ENCODE results near the gene DYNLRB1.
"Not testable (repeated sequence)": the region's sequence is repeated elsewhere in the genome, so short reads cannot be mapped to it uniquely, and the experiment has no call there.

The DYNLRB1 gene

DNA sequence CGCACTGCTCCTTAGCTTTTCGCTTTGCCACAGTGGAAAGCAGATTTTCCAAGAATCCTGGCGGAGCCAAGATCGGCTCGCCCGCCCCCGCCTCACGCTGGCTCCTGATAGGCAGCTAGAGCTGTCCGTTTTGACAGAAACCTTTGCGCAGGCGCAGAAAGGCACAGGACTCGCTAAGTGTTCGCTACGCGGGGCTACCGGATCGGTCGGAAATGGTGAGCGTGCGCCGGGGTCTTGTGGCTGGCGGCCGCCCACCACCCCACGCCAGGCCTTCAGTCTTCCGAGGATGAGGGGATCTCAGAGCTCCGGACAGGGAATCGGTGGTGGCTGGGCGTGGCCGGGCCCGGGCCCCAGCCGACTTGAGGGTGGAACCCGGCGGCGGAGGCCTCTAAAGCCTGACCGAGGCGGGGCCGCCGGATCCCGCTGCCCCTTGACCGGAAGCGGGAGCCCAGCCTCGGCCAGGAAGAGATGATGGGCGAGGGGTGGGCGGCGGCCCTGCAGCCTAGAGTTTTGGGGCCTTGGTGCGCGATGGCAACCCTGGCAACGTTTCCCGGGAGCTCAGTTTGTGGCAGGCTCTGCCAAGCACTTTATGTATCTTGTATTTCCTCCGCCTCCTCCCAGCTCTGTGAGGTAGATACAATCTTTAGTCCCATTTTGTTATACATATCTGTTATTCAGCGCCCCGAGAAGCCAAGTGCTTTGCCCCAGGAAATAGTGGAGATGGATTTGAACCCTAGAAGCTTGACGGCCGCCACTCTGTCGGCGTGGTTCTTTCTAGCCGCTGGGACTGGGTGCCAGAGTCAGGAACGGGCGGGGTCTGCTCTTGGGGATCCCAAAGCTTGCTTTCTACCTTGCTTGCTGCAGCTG lies at the start of gene DYNLRB1:
Gene DYNLRB1, plus strand, starts transcription at position 176 of the 867 bp plus-strand sequence. Its CDS starts 37 bp downstream, at position 213.
- DNase-seq: peak; percentile 95

DNA sequence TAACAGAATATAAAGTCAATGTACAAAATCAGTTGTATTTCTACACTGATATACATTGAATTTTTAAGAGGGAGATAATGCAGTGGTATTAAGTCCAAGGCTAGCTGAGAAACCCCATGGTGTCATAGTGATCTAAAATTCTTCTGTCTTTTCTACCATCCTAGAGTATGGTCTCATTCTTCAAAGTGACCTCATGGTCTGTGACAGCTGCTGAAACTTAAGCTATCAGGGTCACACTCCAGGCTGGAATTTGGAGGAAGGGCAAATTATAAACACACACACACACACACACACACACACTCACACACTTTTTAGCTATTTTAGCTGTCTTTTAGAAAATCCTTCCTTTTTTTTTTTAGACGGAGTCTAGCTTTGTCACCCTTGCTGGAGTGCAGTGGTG lies 47.3 kb upstream of the DYNLRB1 start:
- DNase-seq: no peak

DNA sequence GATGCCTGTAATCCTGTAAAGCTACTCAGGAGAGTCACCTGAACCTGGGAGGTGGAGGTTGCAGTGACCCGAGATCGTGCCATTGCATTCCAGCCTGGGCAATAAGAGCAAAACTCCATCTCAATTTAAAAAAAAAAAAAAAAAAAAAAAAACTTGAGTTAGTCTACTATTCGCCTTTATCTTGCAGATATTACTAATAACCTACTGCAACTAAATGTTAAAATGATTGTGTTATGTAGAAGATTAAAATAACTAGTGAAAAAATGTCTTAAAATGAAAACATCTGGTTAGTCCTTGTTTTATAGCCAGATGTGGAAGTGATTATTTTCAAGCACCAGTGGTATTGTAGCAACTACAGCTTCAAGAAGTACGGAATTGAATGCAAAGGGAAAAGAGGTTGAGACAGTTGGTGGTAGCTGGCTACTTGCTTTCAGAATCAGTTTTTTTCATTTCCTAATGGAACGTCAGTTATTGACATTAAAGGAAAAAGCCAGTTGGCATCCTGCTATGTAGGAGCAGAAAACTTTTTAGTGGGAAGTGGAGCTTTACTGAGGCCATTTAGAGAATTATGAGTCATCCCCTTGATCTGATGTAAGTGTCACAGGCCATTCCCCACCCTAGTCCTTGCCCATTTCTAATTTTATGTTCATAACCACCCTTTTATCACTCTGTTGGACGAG lies 43.8 kb upstream of the DYNLRB1 start:
- DNase-seq: no peak

DNA sequence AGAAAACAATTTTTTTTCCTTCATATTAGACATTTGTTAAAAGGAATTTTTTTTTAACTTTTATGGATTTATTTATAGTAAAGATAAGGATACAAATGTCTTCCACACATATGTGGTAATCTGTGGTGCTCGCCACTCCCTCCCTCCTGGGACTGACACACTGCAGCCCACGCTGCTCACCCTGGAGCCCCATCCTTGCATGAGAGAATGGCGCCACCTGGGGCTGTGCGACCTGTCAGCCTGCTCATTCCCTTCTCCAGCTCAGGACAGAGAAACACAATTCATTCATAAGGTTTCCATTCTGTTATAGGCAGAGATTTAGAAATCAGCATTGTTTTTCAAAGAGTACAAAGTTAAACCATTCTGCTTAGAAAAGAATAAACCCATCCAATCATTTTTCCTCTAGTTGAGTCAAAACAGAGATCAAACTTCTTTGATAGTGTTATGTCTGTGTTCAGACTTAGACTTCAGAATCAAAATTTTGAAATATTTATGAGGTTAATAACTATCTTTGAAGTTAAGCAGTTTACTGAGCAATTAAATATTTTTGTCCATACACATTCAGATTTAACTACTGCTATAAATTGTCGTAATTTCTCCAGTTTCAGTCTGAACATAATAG lies 42.8 kb upstream of the DYNLRB1 start:
- DNase-seq: no peak

DNA sequence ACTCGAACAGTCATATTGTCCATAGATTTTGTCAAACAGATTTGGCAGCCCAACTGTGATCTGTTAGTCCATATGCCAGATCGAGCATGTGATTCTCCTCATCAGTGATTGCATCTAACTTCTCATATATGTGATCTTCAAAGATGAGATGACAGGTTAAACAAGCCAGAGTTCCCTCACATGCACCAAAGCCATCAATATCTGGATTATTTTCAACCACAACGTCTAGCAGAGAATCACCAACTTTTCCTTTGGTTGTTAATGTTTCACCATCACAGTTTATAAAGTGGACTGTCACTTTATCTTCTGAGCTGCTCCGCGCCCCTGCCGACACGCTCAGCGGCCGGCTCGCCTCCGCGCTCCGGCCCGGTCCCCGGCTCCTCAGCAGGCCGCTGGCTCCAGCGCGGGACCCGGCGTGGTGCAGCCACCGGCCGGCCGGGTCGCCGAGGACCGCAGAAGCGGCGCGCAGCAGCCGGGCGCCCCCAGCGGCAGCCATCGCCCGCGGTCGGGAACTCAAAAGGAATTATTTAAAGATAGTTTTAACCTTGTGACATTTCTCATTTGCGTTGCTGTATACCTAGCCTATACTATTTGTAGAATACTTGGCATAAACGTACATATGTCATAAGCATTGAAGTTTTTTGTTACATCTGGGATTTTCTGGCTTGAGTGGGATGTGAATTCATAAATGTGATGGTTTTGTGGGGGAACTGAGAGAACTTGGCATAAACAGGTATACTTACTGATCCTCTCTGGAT lies 40.1 kb upstream of the DYNLRB1 start:
- no peak for DNase-seq

DNA sequence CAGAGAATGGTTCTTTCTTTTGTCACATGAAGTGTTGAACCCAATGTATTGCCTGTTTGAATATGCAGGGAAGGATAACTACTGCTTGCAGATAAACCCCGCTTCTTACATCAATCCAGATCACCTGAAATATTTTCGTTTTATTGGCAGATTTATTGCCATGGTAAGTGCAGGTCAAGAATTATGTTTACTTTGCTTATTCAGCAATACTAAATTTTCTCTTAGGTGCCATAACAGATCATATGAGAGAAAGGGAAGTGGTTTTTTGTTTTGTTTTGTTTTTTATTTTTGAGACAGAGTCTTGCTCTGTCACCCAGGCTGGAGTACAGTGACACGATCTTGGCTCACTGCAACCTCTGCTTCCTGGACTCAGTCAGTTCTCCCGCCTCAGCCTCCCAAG lies 36.6 kb upstream of the DYNLRB1 start:
- no peak for DNase-seq

DNA sequence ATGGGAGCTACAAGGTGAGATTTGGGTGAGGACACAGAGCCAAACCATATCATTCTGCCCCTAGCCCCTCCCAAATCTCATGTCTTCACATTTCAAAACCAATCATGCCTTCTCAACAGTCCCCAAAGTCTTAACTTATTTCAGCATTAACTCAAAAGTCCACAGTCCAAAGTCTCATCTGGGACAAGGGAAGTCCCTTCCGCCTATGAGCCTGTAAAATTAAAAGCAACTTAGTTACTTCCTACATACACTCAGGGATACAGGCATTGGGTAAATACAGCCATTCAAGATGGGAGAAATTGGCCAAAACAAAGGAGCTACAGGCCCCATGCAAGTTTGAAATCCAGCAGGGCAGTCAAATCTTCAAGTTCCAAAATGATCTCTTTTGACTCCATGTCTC lies 34.1 kb upstream of the DYNLRB1 start:
- DNase-seq: not testable (repeated sequence)

DNA sequence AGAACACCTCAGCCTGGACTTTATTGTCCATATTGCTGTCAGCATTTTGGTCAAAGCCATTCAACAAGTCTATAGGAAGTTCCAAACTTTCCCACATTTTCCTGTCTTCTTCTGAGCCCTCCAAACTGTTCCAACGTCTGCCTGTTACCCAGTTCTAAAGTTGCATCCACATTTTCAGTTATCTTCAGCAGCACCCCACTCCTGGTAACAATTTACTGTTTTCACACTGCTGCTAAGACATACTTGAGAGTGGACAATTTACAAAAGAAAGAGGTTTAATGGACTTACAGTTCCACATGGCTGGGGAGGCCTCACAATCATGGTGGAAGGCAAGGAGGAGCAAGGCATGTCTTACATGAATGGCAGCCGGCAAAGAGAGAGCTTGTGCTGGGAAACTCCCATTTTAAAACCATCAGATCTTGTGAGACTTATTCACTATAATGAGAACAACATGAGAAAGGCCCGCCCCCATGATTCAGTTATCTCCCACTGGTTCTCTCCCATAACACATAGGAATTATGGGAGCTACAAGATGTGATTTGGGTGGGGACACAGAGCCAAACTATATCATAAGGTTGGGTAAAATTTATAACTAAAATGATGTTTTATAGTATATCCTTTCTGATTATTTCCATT lies 32.5 kb upstream of the DYNLRB1 start:
- not testable (repeated sequence) for DNase-seq

DNA sequence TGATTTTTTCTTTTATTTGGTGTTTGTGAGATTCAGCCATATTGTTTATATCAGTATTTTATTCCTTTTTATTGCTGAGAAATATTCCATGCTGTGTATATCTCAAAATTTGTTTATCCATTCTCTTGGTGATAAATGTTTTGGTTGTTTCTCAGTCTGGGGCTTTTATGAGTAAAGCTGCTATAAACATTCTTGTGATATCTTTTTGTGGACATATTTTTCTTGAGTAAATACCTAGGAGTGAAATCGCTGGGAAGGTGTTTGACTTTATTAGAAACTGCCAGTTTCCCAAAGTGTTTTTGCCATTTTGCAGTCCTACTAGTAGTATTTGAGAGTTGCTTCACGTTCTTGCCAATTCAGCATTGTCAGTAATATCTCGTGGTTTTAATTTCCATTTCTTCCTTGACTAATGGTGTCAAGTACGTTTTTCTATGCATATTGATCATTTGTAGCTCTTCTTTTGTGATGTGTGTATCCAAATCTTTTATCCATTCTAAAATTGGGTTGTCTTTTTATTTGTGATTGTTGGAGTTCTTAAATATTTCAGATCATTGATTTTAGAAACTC lies 31.1 kb upstream of the DYNLRB1 start:
- no peak for DNase-seq

DNA sequence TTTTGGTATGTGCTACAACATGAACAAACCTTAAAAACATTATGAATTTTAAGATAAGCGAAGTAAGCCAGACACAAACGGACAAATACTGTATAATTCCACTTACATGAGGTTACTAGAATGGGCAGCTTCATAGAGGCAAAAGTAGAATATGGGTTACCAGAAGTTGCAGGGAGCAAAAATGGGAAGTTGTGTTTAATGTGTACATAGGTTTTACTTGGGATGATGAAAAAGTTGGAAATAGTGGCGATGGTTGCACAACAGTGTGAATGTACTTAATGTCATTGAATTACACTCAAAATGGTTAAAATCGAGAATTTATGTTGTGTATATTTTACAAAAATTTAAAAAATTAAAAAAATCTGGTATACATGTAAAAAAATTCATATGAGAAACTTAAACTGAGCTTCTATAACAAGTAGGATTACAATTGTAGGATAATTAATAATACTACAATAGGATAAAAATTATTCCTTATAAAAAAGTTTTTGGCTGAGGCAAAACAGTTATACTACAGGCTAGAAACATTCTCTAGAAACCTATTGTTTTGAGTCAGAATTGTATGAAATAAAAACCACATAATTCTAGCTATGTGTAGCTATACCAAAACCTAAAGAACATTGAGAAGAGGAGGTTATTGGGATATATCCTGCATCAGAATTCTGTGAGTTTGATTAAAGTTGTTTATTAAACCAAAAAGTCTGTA lies 24.8 kb upstream of the DYNLRB1 start:
- no peak for DNase-seq

DNA sequence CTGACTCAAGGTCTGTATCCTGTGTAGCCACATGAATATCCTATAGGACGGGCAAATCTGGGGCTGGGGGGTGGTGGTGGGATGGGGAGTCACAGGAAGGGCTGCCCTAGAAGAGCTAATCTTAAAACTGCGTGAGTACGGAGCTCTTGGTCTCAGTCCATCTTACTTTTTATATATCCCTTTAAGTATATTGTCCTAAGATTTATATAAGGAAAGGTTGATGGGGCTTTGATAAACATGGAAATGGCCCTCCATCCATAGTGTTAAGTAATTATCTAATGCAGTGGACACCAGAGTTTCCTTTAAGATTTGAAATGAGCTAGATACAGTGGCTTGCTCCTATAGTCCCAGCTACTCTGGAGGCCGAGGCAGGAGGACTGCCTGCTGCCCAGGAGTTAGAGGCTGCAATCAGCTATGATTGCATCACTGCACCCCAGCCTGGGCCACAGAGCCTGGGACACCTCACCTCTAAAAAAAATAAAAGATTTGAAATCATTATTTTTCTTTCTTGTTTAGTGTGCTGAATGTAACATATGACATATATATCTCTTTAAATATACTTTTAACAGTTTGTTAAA lies 24.2 kb upstream of the DYNLRB1 start:
- no peak for DNase-seq

DNA sequence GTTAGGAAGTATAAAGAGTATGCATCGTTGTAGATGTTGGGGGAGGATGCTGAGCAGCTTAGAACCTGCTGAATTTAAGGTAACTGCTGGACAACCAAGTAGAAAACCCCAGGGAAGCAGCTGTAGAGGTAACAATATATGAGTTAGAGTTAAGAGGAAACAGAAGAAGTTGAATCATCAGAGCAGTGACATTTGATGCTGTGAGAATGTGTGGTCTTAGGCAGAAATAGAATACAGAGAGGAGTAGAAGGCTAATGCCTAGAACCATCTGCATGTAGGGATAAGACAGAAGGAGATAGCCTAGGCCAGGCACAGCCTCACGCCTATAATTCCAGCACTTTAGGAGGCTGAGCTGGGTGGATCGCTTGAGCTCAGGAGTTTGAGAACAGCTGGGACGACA lies 22.6 kb upstream of the DYNLRB1 start:
- DNase-seq: no peak

DNA sequence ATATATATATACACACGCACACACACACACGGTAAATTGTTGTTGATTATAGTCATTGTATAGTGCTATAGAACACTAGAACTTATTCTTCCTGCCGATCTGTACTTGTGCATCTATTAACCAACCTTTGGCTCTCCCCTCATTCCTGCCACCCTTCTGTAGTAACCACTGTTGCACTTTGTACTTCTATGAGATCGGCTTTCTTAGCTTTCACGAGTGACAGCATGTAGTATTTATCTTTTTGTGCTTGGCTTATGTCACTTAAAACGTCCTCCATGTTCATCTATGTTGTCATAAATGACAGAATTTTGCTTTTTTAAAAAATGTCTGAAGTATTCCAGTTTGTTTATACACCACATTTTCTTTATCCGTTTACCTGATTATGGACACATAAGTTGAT lies 20.9 kb upstream of the DYNLRB1 start:
- no peak for DNase-seq

DNA sequence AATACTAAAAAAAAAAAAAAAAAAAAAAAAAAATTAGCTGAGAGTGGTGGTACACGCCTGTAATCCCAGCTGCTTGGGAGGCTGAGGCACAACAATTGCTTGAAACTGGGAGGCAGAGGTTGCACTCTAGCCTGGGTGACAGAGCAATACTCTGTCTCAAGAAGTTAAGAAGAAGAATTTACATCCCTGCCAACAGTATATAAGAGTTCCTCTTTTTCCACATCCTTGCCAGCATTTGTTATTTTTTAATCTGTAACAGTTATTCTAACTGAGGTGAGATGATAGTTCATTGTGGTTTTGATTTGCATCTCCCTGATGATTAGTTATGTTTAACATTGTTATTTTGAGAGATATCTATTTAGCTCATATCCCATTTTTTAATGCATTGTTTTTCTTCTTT lies 20.3 kb upstream of the DYNLRB1 start:
- DNase-seq: no peak

DNA sequence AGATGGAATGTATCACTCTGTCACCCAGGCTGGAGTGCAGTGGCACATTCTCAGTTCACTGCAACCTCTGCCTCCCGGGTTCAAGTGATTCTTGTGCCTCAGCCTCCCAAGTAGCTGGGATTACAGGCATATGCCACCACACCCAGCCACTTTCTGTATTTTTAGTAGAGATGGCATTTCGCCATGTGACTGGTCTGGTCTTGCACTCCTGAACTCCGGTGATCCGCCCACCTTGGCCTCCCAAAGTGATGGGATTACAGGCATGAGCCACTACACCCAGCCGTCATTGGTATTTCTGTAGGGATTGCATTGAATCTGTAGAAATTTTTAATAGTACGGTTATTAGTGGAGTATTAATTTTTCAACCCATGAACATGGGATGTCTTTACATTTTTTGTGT lies 18.6 kb upstream of the DYNLRB1 start:
- not testable (repeated sequence) for DNase-seq

DNA sequence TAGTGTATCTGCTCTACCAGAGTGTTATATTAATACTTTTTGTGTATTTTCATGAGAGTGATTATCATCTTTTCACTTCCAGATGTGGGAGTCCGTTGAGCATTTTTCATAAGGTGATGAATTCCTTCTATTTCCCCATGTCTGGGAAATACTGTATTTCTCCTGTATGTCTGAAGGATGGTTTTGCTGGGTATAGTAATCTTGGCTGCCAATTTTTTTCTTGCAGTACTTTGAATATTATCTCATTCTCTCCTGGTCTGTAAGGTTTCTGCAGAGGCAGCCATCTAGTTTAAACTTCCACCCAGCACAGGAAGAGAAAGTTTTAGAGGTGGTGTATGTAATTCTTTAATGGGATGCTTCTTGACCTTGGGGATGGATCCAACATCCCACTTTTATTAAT lies 15.4 kb upstream of the DYNLRB1 start:
- DNase-seq: no peak

DNA sequence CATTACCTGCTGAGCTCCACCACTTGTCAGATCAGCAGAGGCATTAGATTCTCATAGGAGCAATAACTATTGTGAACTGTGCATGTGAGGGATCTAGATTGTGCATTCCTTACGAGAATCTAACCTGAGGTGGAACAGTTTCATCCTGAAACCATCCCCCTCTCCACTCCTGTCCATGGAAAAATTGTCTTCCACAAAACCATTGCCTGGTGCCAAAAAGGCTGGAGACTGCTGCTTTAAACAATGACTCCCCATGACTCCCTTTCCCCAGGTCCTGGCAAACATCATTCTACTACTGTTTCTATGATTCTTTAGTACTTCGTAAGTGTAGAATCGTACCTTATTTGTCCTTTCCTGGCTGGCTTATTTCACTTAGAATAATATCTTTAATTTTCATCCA lies 9.7 kb upstream of the DYNLRB1 start:
- no peak for DNase-seq

DNA sequence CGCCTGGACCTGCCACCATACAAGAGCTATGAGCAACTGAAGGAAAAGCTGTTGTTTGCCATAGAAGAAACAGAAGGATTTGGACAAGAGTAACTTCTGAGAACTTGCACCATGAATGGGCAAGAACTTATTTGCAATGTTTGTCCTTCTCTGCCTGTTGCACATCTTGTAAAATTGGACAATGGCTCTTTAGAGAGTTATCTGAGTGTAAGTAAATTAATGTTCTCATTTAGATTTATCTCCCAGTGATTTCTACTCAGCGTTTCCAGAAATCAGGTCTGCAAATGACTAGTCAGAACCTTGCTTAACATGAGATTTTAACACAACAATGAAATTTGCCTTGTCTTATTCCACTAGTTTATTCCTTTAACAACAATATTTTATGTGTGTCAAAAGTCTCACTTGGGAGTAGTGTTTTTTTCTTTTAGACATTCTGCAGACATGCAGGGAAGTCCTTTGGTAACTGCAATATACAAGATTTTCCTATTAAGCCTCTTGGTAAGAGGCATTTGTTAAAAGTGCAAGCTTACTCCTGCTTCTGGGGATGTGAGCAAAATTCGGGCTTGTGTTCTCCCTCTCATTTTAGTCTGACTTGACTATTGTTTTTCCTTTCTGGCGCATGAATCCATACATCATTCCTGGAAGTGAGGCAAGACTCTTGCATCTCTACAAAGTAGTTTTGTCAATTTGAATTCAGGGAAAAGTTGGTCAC lies 8.4 kb upstream of the DYNLRB1 start:
- DNase-seq: no peak

DNA sequence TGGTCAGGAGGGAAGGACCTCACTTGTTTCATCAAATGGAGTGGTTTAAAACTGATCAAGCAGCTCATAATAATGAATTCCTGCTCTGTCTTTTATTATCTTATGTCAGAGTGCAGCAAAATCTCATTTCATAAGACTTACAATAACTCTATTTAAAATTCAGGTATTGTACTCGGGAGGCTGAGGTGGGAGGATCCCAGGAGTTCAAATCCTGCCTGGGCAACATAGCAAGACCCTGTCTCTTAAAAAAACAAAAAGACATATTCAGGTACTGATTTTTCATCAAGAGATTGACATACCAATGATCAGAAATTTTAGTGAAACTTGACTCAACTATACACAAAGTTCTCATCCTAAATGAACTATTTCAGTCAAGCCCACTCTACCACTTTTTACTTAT lies 5.6 kb upstream of the DYNLRB1 start:
- no peak for DNase-seq

DNA sequence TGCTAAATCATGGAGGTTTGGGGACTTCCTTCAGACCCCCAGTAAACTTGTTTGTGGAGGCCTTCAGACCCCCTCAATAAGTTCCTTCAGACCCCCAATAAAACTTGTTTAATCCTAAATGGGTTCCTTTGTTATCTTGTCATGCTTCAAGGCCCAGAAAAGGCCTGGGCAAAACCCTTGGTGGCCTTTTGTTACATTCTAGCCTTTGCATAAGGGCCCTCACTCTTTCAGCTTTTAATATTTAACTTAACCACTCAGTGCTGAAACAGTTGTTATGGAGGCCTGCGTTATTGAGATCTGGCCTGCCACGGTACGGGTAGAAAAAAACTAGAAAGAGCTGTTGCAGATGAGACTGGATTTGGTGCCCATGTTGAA lies 4.3 kb upstream of the DYNLRB1 start:
- no peak for DNase-seq

Data from NCI-H774 (cell line).